Measurements from ENCODE around the gene KLHL36. TPM values are rescaled to one million over a fixed set of nuclear protein-coding genes. Genes with fewer than 3 reads are reported as not detected.

Gene KLHL36
- polyA plus RNA-seq, 1 of the 3 experiments (the other 2 are of a cell fraction): 39.8 TPM

GRCh38 chr16:84661418-84662060 lies 13.2 kb downstream of the KLHL36 start:
- H3K4me1 ChIP-seq (ENCODE audit: control insufficient read depth in 1 of 2, insufficient read depth in 2 of 2, low read depth in 1 of 2, low read length in 1 of 2): peaks cover 0 to under 1% of the 10 kb centered on the region in 2 experiments; a peak in 1 of 4 replicates
- DNase-seq: no peak
- peaks cover 11% of the 10 kb centered on the region for H3K79me2 ChIP-seq (ENCODE audit: insufficient read depth)
- H3K9me3 ChIP-seq: no peaks in the 10 kb centered on the region
- H3K9ac ChIP-seq: no peak overlapping the region
- H3K4me3 ChIP-seq (ENCODE audit: low read depth in 2 of 2, low read length in 1 of 2): no peak overlapping the region
- no peaks in the 10 kb centered on the region for H3K27me3 ChIP-seq (ENCODE audit: insufficient read depth)
- no peaks in the 10 kb centered on the region for H3F3A ChIP-seq (replicated peaks; ENCODE audit: insufficient read depth)
- ChIA-PET CTCF (interaction anchor here (0.6 to 3.9 kb wide), 5 partner anchors 11 to 85 kb away, joined by 3 to 27 read pairs (median 5); no protein-coding TSS in a partner anchor), POLR2A (no interaction called here)
- no peak overlapping the region for H3K4me2 ChIP-seq
- peaks cover 25 to 75% of the 10 kb centered on the region in 2 experiments for H3K36me3 ChIP-seq (replicated peaks in 1 of 2; ENCODE audit: control insufficient read depth in 1 of 2, insufficient read depth in 2 of 2, low read length in 1 of 2)
- no peaks in the 10 kb centered on the region for H3K9me2 ChIP-seq
- H4K20me1 ChIP-seq (ENCODE audit: insufficient read depth): 0 out of 2 replicates have a peak, but pooled peaks cover 6% of the 10 kb centered on the region
- H2AFZ ChIP-seq (ENCODE audit: low read depth): no peak overlapping the region
- no peak overlapping the region for H3K27ac ChIP-seq (ENCODE audit: low read depth in 2 of 2, low read length in 1 of 2)
- 98% methylated on average over 14 of the region's 51 CpGs for WGBS (ENCODE audit: low lambda C conversion rate)
- TF ChIP-seq RAD21 (IDR thresholded peaks at IDR 0.05; ENCODE audit: low read length) (no peak), YY1 (IDR thresholded peaks at IDR 0.05; ENCODE audit: low read depth) (no peak), GABPA (IDR thresholded peaks at IDR 0.05; ENCODE audit: low read depth) (no peak), TCF12 (IDR thresholded peaks at IDR 0.05) (no peak), ZBTB33 (IDR thresholded peaks at IDR 0.05; ENCODE audit: borderline replicate concordance, low read depth) (no peak), RFX5 (IDR thresholded peaks at IDR 0.05; ENCODE audit: low read length) (no peak), POLR2AphosphoS5 (IDR thresholded peaks at IDR 0.05; ENCODE audit: low read depth, low read length) (no peak), MAX (IDR thresholded peaks at IDR 0.05; ENCODE audit: low read depth) (no peak), ELF1 (IDR thresholded peaks at IDR 0.05) (no peak), PBX3 (IDR thresholded peaks at IDR 0.05) (no peak), GATA2 (CRISPR knock-in tag; IDR thresholded peaks at IDR 0.05) (no peak), MEF2A (IDR thresholded peaks at IDR 0.05; ENCODE audit: borderline replicate concordance, low read depth) (no peak), MXI1 (IDR thresholded peaks at IDR 0.05; ENCODE audit: low read depth, low read length) (no peak), TEAD4 (IDR thresholded peaks at IDR 0.05; ENCODE audit: borderline replicate concordance, insufficient read depth) (no peak), TAF1 (IDR thresholded peaks at IDR 0.05; ENCODE audit: borderline replicate concordance, low read depth, low read length) (no peak), EP300 (IDR thresholded peaks at IDR 0.05; ENCODE audit: borderline replicate concordance in 1 of 2, low read depth in 1 of 2, low read length in 1 of 2) (no peak), EZH2phosphoT487 (IDR thresholded peaks at IDR 0.05; ENCODE audit: borderline replicate concordance, low read depth) (no peak), USF1 (IDR thresholded peaks at IDR 0.05; ENCODE audit: borderline replicate concordance, low read depth) (no peak), CTCF (IDR thresholded peaks at IDR 0.05) (no peak)

All from SK-N-SH (cell line).